Measurements from ENCODE around the gene PNPLA5. TPM values are rescaled to one million over a fixed set of nuclear protein-coding genes. Genes with fewer than 3 reads are reported as not detected.
"Not testable (repeated sequence)": the region's sequence is repeated elsewhere in the genome, so short reads cannot be mapped to it uniquely, and the experiment has no call there.

The PNPLA5 gene
- total RNA-seq, 4 donors from 2014 or later, result 1.7 to 9.7 (median 4.8) TPM; not detected in 1

GRCh38 chr22:43905681-43906080 lies 13.9 kb upstream of the PNPLA5 start:
- no peak for DNase-seq (ENCODE audit: low spot score in 2 of 2)
- intact Hi-C loops (cut with DNase I; ENCODE audit: low total_unique reads), result no loop called here
- WGBS, 2 donors, result 48 to 55% methylated on average over 7 of the region's 7 CpGs
- no peak overlapping the region for H3K4me3 ChIP-seq (ENCODE audit: low read depth, poor library complexity, severe bottlenecking)
- TF ChIP-seq CTCF (IDR thresholded peaks at IDR 0.05), result no peak
- TF ChIP-seq POLR2A (IDR thresholded peaks at IDR 0.05), result no peak

- intact Hi-C loops (cut with DNase I; ENCODE audit: low total_unique reads); H3K4me3 ChIP-seq (ENCODE audit: low read depth, poor library complexity, severe bottlenecking); DNase-seq (ENCODE audit: low spot score in 2 of 2): not testable (repeated sequence)
- 34 to 46% methylated on average over 12 of the region's 12 CpGs for WGBS, 2 donors
These were observed 12.6 kb upstream of the PNPLA5 start for GRCh38 chr22:43904412-43904811.

- 51 to 60% methylated on average over 12 of the region's 12 CpGs for WGBS, 2 donors
- intact Hi-C loops (cut with DNase I; ENCODE audit: low total_unique reads); DNase-seq (ENCODE audit: low spot score in 2 of 2): not testable (repeated sequence)
These were observed 11.2 kb upstream of the PNPLA5 start for GRCh38 chr22:43903033-43903432.

GRCh38 chr22:43901976-43902643 lies 10.3 kb upstream of the PNPLA5 start:
- WGBS, 2 donors, result 62 to 71% methylated on average over 5 of the region's 5 CpGs
- no peak overlapping the region for H3K4me3 ChIP-seq (ENCODE audit: low read depth, poor library complexity, severe bottlenecking)
- intact Hi-C loops (cut with DNase I; ENCODE audit: low total_unique reads), result no loop called here
- DNase-seq (ENCODE audit: low spot score in 2 of 2), result no peak
- TF ChIP-seq CTCF (IDR thresholded peaks at IDR 0.05), result no peak
- TF ChIP-seq POLR2A (IDR thresholded peaks at IDR 0.05), result no peak

More at GRCh38 chr22:43903033-43903432, 11.2 kb upstream of the PNPLA5 start:
- H3K4me3 ChIP-seq (ENCODE audit: low read depth, poor library complexity, severe bottlenecking), result not testable (repeated sequence)

GRCh38 chr22:43900206-43900605 lies 8.4 kb upstream of the PNPLA5 start:
- WGBS, 2 donors, result 59 to 74% methylated on average over 6 to 7 of the region's 7 CpGs
- intact Hi-C loops (cut with DNase I; ENCODE audit: low total_unique reads), result no loop called here
- no peak for DNase-seq (ENCODE audit: low spot score in 2 of 2)
- TF ChIP-seq CTCF (IDR thresholded peaks at IDR 0.05), result no peak
- no peak for TF ChIP-seq POLR2A (IDR thresholded peaks at IDR 0.05)
- H3K4me3 ChIP-seq (ENCODE audit: low read depth, poor library complexity, severe bottlenecking), result no peak overlapping the region

- no peak overlapping the region for H3K4me3 ChIP-seq (ENCODE audit: low read depth, poor library complexity, severe bottlenecking)
- intact Hi-C loops (cut with DNase I; ENCODE audit: low total_unique reads), result no loop called here
- 42 to 63% methylated on average over 12 of the region's 12 CpGs for WGBS, 2 donors
- no peak for TF ChIP-seq CTCF (IDR thresholded peaks at IDR 0.05)
- no peak for TF ChIP-seq POLR2A (IDR thresholded peaks at IDR 0.05)
- no peak for DNase-seq (ENCODE audit: low spot score in 2 of 2)
These were observed 6.0 kb upstream of the PNPLA5 start for GRCh38 chr22:43897751-43898261.
